Caco-2 (cell line): ENCODE measurements around the gene DIAPH3. TPM values are rescaled to one million over a fixed set of nuclear protein-coding genes. Genes with fewer than 3 reads are reported as not detected.

Experiments
- BruUV-seq: library from RNA; stranded (reverse); fragments of 400-500 nt; replicated peaks from 2 replicates; lab custom pipeline; 2021; lab: Mats Ljungman, UMichigan
- CTCF ChIA-PET: fragments of 300-600 bp; sonication (Branson Sonifier 250); formaldehyde crosslinking; loops from one replicate; lab custom pipeline; 2022; ENCODE audit warnings: antibody characterized with exemption; lab: Charles Lee
- POLR2A ChIA-PET: fragments of 300-600 bp; sonication (Branson Sonifier 250); formaldehyde crosslinking; loops from one replicate; lab custom pipeline; 2022; ENCODE audit warnings: antibody characterized with exemption; lab: Charles Lee
- DNase-seq, 2 experiments: peaks; one replicate each; pipeline versions ENCODE4 v3.0.0 to v3.0.0-alpha.2; 2020 to 2022
- H3K27me3 ChIP-seq: replicated peaks from 2 replicates; pipeline ENCODE4 v1.6.0; 2011; ENCODE audit warnings: low read length; ENCODE audit not compliant: control insufficient read depth, insufficient read depth
- H3K36me3 ChIP-seq: 2 replicates; pipeline ENCODE4 v1.5.1; 2011; ENCODE audit warnings: low read length; ENCODE audit not compliant: control insufficient read depth, insufficient read depth
- H3K4me1 ChIP-seq: fragments of 250-450 bp; sonication (Bioruptor Pico); 2 replicates; pipeline ENCODE4 v1.5.1; 2020; ENCODE audit warnings: mild to moderate bottlenecking
- H3K4me3 ChIP-seq: 2 replicates; pipeline ENCODE4 v1.5.1; 2011; ENCODE audit warnings: low read depth, mild to moderate bottlenecking, control low read depth, low read length
- H3K9me3 ChIP-seq: fragments of 250-450 bp; sonication (Bioruptor Pico); 2 replicates; pipeline ENCODE4 v1.5.1; 2020; ENCODE audit warnings: mild to moderate bottlenecking, moderate library complexity
- H3K27ac Mint-ChIP-seq: one replicate; pipeline ENCODE4 v1.8.0; 2022; ENCODE audit warnings: mixed read lengths; ENCODE audit not compliant: unreplicated experiment
- H3K27me3 Mint-ChIP-seq: one replicate; pipeline ENCODE4 v1.8.0; 2022; ENCODE audit warnings: mixed read lengths; ENCODE audit not compliant: insufficient read depth, unreplicated experiment
- H3K36me3 Mint-ChIP-seq: one replicate; pipeline ENCODE4 v1.8.0; 2022; ENCODE audit warnings: mild to moderate bottlenecking, mixed read lengths; ENCODE audit not compliant: insufficient read depth, unreplicated experiment
- H3K4me1 Mint-ChIP-seq: one replicate; pipeline ENCODE4 v1.8.0; 2022; ENCODE audit warnings: low read depth, mixed read lengths; ENCODE audit not compliant: unreplicated experiment
- H3K4me3 Mint-ChIP-seq: one replicate; pipeline ENCODE4 v1.8.0; 2022; ENCODE audit warnings: mild to moderate bottlenecking, moderate library complexity, mixed read lengths; ENCODE audit not compliant: unreplicated experiment
- H3K9me3 Mint-ChIP-seq: one replicate; pipeline ENCODE4 v1.8.0; 2022; ENCODE audit warnings: mixed read lengths; ENCODE audit not compliant: unreplicated experiment
- intact Hi-C: fragments of 100-400 bp; cut with micrococcal nuclease; formaldehyde crosslinking; loops from one replicate; pipeline ENCODE4 v1.10.0; 2022; ENCODE audit not compliant: unreplicated experiment
- total RNA-seq: library from RNA; stranded (reverse); gene quantifications from 2 replicates; pipeline ENCODE4 v1.2.3, GENCODE V29; 2022
- TF ChIP-seq, protein P1 (sequence below), 2 experiments: fragments of 200-600 bp in 1 of 2; IDR thresholded peaks; 1 replicate in 1 of 2; 2 replicates in 1 of 2; pipeline versions ENCODE4 v1.5.1 to v1.8.0; 2011 to 2022; ENCODE audit warnings: antibody characterized with exemption in 1 of 2, control low read depth in 1 of 2, inconsistent platforms in 1 of 2, low read depth in 1 of 2, low read length in 1 of 2, mild to moderate bottlenecking in 1 of 2, moderate library complexity in 1 of 2; ENCODE audit not compliant: insufficient read depth in 1 of 2, severe bottlenecking in 1 of 2, unreplicated experiment in 1 of 2

The DIAPH3 gene
- total RNA-seq, 1 experiment from 2014 or later = 60.6 TPM

DNA sequence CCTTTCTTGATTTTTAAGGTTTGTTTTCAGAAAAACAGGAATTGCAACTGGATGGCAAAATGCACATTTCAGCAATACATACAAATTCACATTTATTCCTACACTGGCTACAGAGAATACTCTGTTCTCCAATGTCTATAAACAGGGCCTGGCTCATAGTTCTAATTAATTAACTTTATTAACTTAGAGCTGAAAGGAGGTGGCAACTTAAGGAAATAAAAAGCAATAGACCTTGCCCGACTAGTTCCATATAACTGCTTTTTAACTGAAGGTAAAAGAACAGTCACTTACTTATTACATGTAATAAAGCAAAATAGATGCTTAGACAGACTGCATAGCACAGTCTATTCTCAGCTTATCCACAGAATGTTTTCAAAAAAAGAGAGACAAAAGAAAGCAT is 498.5 kb downstream of the DIAPH3 start:
- H3K36me3 ChIP-seq = no peaks in the 10 kb centered on the region
- TF ChIP-seq, protein P1, sequence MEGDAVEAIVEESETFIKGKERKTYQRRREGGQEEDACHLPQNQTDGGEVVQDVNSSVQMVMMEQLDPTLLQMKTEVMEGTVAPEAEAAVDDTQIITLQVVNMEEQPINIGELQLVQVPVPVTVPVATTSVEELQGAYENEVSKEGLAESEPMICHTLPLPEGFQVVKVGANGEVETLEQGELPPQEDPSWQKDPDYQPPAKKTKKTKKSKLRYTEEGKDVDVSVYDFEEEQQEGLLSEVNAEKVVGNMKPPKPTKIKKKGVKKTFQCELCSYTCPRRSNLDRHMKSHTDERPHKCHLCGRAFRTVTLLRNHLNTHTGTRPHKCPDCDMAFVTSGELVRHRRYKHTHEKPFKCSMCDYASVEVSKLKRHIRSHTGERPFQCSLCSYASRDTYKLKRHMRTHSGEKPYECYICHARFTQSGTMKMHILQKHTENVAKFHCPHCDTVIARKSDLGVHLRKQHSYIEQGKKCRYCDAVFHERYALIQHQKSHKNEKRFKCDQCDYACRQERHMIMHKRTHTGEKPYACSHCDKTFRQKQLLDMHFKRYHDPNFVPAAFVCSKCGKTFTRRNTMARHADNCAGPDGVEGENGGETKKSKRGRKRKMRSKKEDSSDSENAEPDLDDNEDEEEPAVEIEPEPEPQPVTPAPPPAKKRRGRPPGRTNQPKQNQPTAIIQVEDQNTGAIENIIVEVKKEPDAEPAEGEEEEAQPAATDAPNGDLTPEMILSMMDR (IDR thresholded peaks at IDR 0.05; ENCODE audit: insufficient read depth in 1 of 2, low read depth in 1 of 2, low read length in 1 of 2, severe bottlenecking in 1 of 2, unreplicated experiment in 1 of 2) = no peak
- Mint-ChIP-seq H3K36me3 (peaks cover 24% of the 10 kb centered on the region), H3K4me1 (peaks cover 26% of the 10 kb centered on the region), H3K27ac (no peak overlapping the region), H3K27me3 (no peaks in the 10 kb centered on the region), H3K9me3 (no peaks in the 10 kb centered on the region), H3K4me3 (no peak overlapping the region)
- BruUV-seq = no TSS peak
- H3K9me3 ChIP-seq = no peaks in the 10 kb centered on the region
- peaks cover 13% of the 10 kb centered on the region for H3K4me1 ChIP-seq
- ChIA-PET CTCF (no interaction called here), POLR2A (interaction anchor here (0.5 kb wide), 1 partner anchor 101 kb away, joined by 3 read pairs; no protein-coding TSS in a partner anchor)
- no peaks in the 10 kb centered on the region for H3K27me3 ChIP-seq
- DNase-seq = no peak
- no peak overlapping the region for H3K4me3 ChIP-seq
- intact Hi-C loops = no loop called here

DNA sequence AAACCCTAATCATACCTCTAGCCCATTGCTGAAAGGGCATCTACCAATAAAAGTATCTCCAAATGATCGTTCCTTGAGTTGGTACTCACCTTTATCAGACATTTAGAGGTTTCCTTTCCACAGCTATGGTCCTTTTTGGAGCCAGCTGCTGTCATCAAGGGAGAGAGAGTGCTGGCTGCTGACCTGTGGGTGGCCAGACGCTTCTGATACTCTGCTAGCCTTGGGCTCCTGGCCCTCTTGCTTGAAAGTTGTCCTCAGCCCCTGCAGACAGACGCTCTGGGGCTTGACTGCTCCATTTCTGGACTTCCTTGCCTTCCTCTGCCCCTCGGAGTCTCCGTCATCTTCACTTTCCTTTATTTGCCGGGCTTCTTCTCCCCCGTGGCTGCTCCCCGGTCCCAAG is 499.1 kb downstream of the DIAPH3 start:
- Mint-ChIP-seq H3K9me3 (no peaks in the 10 kb centered on the region), H3K36me3 (peaks cover 24% of the 10 kb centered on the region), H3K4me3 (no peak overlapping the region), H3K27ac (no peak overlapping the region), H3K27me3 (no peaks in the 10 kb centered on the region), H3K4me1 (peaks cover 20% of the 10 kb centered on the region)
- ChIA-PET POLR2A (no interaction called here), CTCF (no interaction called here)
- Histone ChIP-seq H3K27me3 (no peaks in the 10 kb centered on the region), H3K9me3 (no peaks in the 10 kb centered on the region), H3K36me3 (no peaks in the 10 kb centered on the region), H3K4me3 (no peak overlapping the region), H3K4me1 (peaks cover 7% of the 10 kb centered on the region)
- intact Hi-C loops = no loop called here
- no peak for DNase-seq
- TF ChIP-seq, protein P1 (IDR thresholded peaks at IDR 0.05; ENCODE audit: insufficient read depth in 1 of 2, low read depth in 1 of 2, low read length in 1 of 2, severe bottlenecking in 1 of 2, unreplicated experiment in 1 of 2) = no peak
- no TSS peak for BruUV-seq

DNA sequence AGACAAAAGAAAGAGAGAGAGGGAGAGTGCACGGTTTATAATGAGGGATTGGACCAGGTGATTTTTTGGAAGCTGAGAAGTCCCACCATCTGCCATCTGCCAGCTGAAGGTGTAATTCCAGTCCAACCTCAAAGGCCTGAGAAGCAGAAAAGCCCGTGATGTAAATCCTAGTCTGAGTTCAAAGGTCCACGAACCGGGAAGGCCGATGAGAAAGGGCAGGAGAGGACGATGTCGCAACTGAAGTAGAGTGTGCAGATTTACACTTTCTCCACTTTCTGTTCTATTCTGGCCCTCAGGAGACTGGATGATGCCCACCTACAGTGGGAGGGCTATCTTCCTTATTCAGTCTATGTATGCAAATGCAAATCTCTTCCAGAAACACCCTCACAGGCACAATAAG is 500.0 kb downstream of the DIAPH3 start:
- BruUV-seq = no TSS peak
- Mint-ChIP-seq H3K27ac (no peak overlapping the region), H3K9me3 (no peaks in the 10 kb centered on the region), H3K4me1 (peaks cover 13% of the 10 kb centered on the region), H3K27me3 (no peaks in the 10 kb centered on the region), H3K4me3 (no peak overlapping the region), H3K36me3 (peaks cover 24% of the 10 kb centered on the region)
- ChIA-PET POLR2A (no interaction called here), CTCF (interaction anchor here (0.6 kb wide), 1 partner anchor 39 kb away, joined by 5 read pairs; no protein-coding TSS in a partner anchor)
- Histone ChIP-seq H3K36me3 (no peaks in the 10 kb centered on the region), H3K27me3 (no peaks in the 10 kb centered on the region), H3K4me1 (no peaks in the 10 kb centered on the region), H3K9me3 (no peaks in the 10 kb centered on the region), H3K4me3 (no peak overlapping the region)
- DNase-seq = no peak
- intact Hi-C loops = no loop called here
- TF ChIP-seq, protein P1 (IDR thresholded peaks at IDR 0.05; ENCODE audit: insufficient read depth in 1 of 2, low read depth in 1 of 2, low read length in 1 of 2, severe bottlenecking in 1 of 2, unreplicated experiment in 1 of 2) = no peak
